Ishikawa (cell line): ENCODE measurements around the gene CRIP3.
A peak's percentile ranks its signal among the peaks of the same experiment; 100 is the strongest.

Experiments used
- CEBPB ChIP-seq: IDR thresholded peaks from 2 replicates; pipeline ENCODE4 v1.6.1; 2012
- CREB1 ChIP-seq: IDR thresholded peaks from 2 replicates; pipeline ENCODE4 v1.6.1; 2012; ENCODE audit warnings: low read depth
- EGR1 ChIP-seq: IDR thresholded peaks from 2 replicates; pipeline ENCODE4 v1.6.1; 2012
- EP300 ChIP-seq: IDR thresholded peaks from 2 replicates; pipeline ENCODE4 v1.6.1; 2012; ENCODE audit warnings: borderline replicate concordance
- FOXM1 ChIP-seq: IDR thresholded peaks from 2 replicates; pipeline ENCODE4 v1.6.1; 2012; ENCODE audit warnings: low read depth, borderline replicate concordance
- NFIC ChIP-seq: IDR thresholded peaks from 2 replicates; pipeline ENCODE4 v1.6.1; 2012
- RAD21 ChIP-seq: IDR thresholded peaks from 2 replicates; pipeline ENCODE4 v1.6.1; 2012; ENCODE audit warnings: low read depth
- TAF1 ChIP-seq: IDR thresholded peaks from 2 replicates; pipeline ENCODE4 v1.6.1; 2012; ENCODE audit warnings: low read depth, mild to moderate bottlenecking
- TCF12 ChIP-seq: IDR thresholded peaks from 2 replicates; pipeline ENCODE4 v1.6.1; 2012; ENCODE audit warnings: low read depth
- TEAD4 ChIP-seq: IDR thresholded peaks from 2 replicates; pipeline ENCODE4 v1.6.1; 2012
- YY1 ChIP-seq: IDR thresholded peaks from 2 replicates; pipeline ENCODE4 v1.6.1; 2012; ENCODE audit warnings: low read depth
- ZBTB7A ChIP-seq: IDR thresholded peaks from 2 replicates; pipeline ENCODE4 v1.6.1; 2012; ENCODE audit warnings: low read depth
- TF ChIP-seq, protein P1 (sequence below): IDR thresholded peaks from 2 replicates; pipeline ENCODE4 v1.6.1; 2012
- TF ChIP-seq, protein P2 (sequence below): IDR thresholded peaks from 2 replicates; pipeline ENCODE4 v1.6.1; 2012
- TF ChIP-seq, protein P3 (sequence below): IDR thresholded peaks from 2 replicates; pipeline ENCODE4 v1.6.1; 2012; ENCODE audit warnings: low read depth, mild to moderate bottlenecking

CRIP3 gene

DNA sequence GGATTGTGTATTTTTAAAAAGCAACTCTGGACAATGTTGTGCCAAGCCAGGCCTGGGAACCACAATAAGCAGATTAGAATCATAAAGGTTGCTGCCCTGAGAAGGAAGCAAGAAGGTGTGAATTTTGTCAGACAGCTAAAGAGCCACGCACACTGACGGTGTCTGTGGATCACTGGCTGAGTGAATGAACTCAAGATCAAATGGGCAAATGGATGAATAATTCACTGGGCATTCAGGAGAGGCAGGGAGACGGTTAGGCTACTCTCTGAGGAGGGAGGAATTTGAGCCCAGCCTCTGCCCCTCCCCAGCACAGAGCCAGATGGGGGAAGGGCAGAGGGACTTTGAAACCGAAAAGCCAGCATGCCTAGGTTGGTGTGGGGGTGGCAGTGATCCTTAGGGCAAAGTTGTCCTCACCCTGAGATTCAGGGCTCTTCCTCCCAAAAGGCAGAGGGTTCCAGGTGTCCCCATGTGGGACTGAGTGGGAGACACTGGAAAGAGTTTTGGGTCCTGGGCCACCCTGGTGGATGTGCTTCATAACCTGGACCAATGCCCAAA lies 30.0 kb downstream of the CRIP3 start:
- TF ChIP-seq TCF12 (no peak), RAD21 (no peak), EGR1 (no peak), TEAD4 (no peak), TAF1 (no peak), ZBTB7A (no peak)

DNA sequence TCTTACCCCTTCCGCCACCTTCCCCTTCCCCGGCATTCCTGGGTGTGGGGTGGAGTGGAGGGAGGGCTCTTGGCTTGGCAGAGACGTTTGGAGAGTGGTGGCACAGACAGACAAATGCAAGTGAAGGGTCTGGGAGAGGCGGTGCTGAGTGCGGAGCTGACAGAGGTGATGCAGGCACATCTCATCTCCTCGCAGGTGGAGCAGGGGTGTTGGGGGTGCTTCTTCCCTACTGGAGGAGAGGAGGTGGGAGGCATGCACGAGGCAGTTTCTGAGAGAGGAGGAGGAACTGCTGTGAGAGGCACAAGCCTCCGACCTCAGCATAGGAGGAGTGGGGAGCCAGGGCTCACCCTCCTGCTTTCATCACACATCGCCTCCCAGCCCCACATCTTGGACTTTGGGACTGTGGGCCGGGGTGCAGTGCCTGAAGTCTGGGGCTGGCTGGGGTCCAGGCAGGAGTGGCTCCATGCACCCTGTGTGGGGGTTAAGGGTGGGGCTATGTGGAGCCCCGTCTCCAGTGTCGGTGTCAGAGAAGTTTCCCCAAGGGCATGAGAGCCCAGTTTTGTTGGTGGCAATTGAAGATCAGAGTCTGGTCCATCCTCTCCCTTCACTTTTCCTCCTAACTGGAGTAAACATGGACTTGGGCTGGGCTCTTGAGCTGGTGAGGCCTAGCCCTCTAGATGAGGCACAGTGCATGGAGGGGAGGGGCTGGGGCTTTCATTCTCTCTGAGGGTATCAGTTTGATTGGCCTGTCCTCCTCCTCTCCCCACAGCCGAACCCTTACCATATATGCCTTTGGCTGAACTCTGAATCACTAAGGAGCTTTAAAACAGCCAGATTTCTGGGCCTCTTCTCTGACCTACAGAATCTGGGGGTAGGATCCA lies 30.7 kb downstream of the CRIP3 start:
- TF ChIP-seq CREB1 (no peak), TCF12 (no peak), RAD21 (no peak)
- TF ChIP-seq, protein P1, sequence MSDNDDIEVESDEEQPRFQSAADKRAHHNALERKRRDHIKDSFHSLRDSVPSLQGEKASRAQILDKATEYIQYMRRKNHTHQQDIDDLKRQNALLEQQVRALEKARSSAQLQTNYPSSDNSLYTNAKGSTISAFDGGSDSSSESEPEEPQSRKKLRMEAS: no peak

DNA sequence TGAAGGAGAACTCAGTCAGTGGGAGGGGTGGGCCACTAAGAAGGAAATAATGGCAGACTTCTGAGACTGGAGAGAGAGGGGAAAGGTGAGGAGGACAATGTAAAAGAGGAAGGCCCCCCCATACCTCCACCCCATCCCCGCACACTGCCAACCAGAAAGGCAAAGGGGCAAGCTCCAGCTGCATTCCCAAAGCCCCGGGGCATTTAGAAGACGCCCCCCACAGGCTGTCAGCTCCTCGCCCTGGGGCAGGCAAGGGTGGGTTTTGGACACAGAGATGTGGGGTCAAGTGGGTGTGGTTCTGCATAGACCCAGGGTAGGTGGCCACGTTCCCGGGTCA lies 31.4 kb downstream of the CRIP3 start:
- TF ChIP-seq EGR1 (no peak), TCF12 (no peak), CEBPB (no peak), ZBTB7A (no peak), YY1 (no peak), CREB1 (no peak), RAD21 (no peak), TEAD4 (no peak), FOXM1 (no peak), TAF1 (no peak), EP300 (no peak), NFIC (no peak)
- TF ChIP-seq, protein P2, sequence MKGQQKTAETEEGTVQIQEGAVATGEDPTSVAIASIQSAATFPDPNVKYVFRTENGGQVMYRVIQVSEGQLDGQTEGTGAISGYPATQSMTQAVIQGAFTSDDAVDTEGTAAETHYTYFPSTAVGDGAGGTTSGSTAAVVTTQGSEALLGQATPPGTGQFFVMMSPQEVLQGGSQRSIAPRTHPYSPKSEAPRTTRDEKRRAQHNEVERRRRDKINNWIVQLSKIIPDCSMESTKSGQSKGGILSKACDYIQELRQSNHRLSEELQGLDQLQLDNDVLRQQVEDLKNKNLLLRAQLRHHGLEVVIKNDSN: no peak
- TF ChIP-seq, protein P1: no peak
- TF ChIP-seq, protein P3, sequence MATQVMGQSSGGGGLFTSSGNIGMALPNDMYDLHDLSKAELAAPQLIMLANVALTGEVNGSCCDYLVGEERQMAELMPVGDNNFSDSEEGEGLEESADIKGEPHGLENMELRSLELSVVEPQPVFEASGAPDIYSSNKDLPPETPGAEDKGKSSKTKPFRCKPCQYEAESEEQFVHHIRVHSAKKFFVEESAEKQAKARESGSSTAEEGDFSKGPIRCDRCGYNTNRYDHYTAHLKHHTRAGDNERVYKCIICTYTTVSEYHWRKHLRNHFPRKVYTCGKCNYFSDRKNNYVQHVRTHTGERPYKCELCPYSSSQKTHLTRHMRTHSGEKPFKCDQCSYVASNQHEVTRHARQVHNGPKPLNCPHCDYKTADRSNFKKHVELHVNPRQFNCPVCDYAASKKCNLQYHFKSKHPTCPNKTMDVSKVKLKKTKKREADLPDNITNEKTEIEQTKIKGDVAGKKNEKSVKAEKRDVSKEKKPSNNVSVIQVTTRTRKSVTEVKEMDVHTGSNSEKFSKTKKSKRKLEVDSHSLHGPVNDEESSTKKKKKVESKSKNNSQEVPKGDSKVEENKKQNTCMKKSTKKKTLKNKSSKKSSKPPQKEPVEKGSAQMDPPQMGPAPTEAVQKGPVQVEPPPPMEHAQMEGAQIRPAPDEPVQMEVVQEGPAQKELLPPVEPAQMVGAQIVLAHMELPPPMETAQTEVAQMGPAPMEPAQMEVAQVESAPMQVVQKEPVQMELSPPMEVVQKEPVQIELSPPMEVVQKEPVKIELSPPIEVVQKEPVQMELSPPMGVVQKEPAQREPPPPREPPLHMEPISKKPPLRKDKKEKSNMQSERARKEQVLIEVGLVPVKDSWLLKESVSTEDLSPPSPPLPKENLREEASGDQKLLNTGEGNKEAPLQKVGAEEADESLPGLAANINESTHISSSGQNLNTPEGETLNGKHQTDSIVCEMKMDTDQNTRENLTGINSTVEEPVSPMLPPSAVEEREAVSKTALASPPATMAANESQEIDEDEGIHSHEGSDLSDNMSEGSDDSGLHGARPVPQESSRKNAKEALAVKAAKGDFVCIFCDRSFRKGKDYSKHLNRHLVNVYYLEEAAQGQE: no peak

DNA sequence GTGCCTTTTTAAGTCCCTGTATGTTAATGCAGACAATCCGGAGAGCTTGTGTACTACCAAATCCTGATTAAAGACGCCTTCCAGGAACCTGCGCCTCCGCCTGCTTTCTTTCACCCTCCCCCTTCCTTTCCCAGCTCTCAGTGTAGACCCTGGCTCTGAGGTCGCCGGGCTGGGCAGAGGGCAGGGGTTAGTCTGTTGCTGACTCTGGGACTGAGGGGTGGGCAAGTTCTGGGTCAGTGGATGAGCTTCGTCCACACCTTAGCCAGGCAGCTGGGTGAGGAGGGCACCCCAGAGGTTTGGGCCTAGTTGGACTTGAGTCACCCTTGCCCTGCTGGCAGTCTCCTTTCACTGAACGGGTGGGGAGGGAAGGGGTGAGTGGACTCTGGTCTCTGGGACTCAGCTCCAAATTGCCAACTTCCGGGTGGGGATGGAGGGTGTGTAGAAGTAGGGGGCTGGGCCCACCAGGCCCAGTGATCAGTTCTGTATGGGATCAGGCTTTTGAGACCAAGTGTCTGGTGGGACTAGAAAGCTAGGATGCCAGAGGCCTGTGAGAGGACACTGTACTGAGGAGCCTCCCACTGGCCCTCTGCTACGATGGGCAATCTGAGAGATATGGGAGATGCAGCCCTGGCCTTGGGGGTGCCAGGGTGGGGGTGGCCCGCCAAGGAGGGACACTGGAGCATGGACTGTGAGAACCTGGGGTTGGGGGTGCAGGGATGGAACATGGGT lies 31.9 kb downstream of the CRIP3 start:
- no peak for TF ChIP-seq RAD21
- no peak for TF ChIP-seq FOXM1
- TF ChIP-seq, protein P1: no peak
- TF ChIP-seq, protein P3: no peak
- TF ChIP-seq ZBTB7A: no peak
- no peak for TF ChIP-seq TEAD4
- no peak for TF ChIP-seq NFIC
- no peak for TF ChIP-seq YY1

DNA sequence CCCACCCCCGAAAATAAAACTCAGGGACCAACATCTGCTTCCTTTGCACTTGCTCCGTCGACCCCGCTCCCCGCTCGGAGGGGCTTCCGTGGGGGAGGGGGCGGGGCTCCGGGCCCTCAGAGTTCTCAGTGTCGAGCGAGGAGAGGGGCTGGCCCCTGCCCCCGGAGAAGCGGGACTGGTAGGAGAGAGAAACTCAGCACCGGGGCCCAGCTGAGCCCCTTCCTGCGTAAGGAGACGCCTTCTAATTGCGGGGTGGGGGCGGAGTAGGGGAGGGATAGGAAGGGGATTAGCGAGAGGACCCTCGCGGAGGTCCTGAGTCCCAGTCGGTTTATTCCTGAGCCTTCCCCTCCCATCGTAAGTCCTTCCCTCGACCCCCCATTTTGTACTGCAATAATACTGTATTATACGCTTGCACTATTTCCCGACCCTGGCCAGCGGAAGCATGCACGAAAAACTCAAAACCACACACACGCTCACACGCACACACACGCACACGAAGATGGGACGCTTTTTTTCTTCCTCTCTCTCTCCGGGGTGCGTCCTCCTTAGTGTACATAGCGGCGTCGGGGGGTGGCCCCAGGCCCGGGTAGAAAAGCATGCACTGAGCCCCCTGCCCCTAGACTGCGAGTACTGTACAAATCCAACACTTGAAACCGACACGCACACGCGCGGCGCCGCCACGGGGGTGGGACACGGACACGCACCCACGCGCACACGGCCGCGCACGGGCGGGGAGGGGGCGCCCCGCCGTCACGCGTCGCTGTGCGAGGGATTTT lies 32.6 kb downstream of the CRIP3 start:
- no peak for TF ChIP-seq FOXM1
- 0 out of 2 replicates have a peak, but pooled peaks have one; percentile 7 for TF ChIP-seq ZBTB7A
